ENCODE measurements around the gene EDN1. TPM values are rescaled to one million over a fixed set of nuclear protein-coding genes. Genes with fewer than 3 reads are reported as not detected.

The EDN1 gene
- total RNA-seq, 1 experiment from 2014 or later = 25.6 TPM

GRCh38 chr6:12271594-12271993, 18.6 kb upstream of the EDN1 start:
- POLR2A ChIA-PET (ENCODE audit: unreplicated experiment) = no interaction called here
- intact Hi-C loops (cut with micrococcal nuclease) = no loop called here
- Histone ChIP-seq H3K79me2 (ENCODE audit: low read length) (no peaks in the 10 kb centered on the region), H3K36me3 (ENCODE audit: low read depth, low read length) (no peaks in the 10 kb centered on the region), H3K4me1 (ENCODE audit: insufficient read depth, low read length) (peaks cover 12% of the 10 kb centered on the region), H3K4me2 (ENCODE audit: low read length) (no peak overlapping the region), H4K20me1 (ENCODE audit: low read length) (no peaks in the 10 kb centered on the region), H3K9me2 (replicated peaks; ENCODE audit: low read length) (no peaks in the 10 kb centered on the region), H3K4me3 (ENCODE audit: low read length) (no peak overlapping the region), H3K27ac (ENCODE audit: low read length) (no peak overlapping the region), H3K9ac (ENCODE audit: low read length) (no peak overlapping the region), H2AFZ (ENCODE audit: low read length) (no peak overlapping the region), H3F3A (ENCODE audit: low read length, unreplicated experiment) (no peaks in the 10 kb centered on the region), H3K27me3 (ENCODE audit: low read length) (no peaks in the 10 kb centered on the region), H3K9me3 (ENCODE audit: low read length) (peaks cover 6% of the 10 kb centered on the region; the same call in 1 of the 2 replicates)
- ATAC-seq = no peak
- CTCF ChIA-PET = no interaction called here
- DNase-seq = no peak
- TF ChIP-seq, protein P1, sequence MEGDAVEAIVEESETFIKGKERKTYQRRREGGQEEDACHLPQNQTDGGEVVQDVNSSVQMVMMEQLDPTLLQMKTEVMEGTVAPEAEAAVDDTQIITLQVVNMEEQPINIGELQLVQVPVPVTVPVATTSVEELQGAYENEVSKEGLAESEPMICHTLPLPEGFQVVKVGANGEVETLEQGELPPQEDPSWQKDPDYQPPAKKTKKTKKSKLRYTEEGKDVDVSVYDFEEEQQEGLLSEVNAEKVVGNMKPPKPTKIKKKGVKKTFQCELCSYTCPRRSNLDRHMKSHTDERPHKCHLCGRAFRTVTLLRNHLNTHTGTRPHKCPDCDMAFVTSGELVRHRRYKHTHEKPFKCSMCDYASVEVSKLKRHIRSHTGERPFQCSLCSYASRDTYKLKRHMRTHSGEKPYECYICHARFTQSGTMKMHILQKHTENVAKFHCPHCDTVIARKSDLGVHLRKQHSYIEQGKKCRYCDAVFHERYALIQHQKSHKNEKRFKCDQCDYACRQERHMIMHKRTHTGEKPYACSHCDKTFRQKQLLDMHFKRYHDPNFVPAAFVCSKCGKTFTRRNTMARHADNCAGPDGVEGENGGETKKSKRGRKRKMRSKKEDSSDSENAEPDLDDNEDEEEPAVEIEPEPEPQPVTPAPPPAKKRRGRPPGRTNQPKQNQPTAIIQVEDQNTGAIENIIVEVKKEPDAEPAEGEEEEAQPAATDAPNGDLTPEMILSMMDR (conservative IDR thresholded peaks at IDR 0.05; ENCODE audit: low read depth, low read length) = no peak
- no peak for TF ChIP-seq EZH2phosphoT487 (IDR thresholded peaks at IDR 0.05; ENCODE audit: borderline replicate concordance, low read length)
- TF ChIP-seq EZH2 (IDR thresholded peaks at IDR 0.05; ENCODE audit: low read length, unreplicated experiment) = no peak
- BruUV-seq (replicated peaks) = no TSS peak

DNA sequence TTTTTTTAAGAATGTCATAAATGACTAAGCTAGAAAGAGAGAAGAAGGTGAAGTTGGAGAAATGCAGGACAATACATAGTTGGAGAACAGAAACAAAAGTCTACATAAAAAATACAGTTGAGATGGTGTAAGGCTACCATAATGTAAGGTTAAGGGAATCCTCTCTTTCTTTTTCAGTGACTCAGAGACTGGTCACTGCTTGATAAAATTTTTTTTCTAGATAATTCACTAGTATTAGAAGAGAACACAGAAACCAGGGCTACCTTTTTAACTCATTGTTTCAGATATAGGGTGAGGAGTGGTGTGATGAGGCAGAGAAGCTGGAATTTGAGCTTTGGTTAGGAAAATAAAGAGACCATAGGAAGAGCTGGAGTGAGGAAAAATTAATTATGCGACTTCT, 18.2 kb upstream of the EDN1 start:
- Histone ChIP-seq H3K27me3 (ENCODE audit: low read length) (no peaks in the 10 kb centered on the region), H3K4me3 (ENCODE audit: low read length) (no peak overlapping the region), H3K9me2 (replicated peaks; ENCODE audit: low read length) (no peaks in the 10 kb centered on the region), H3K9me3 (ENCODE audit: low read length) (peaks cover 6% of the 10 kb centered on the region; the same call in 1 of the 2 replicates), H3K27ac (ENCODE audit: low read length) (no peak overlapping the region), H4K20me1 (ENCODE audit: low read length) (no peaks in the 10 kb centered on the region), H2AFZ (ENCODE audit: low read length) (no peak overlapping the region), H3K36me3 (ENCODE audit: low read depth, low read length) (no peaks in the 10 kb centered on the region), H3K4me2 (ENCODE audit: low read length) (no peak overlapping the region), H3F3A (ENCODE audit: low read length, unreplicated experiment) (no peaks in the 10 kb centered on the region), H3K4me1 (ENCODE audit: insufficient read depth, low read length) (peaks cover 8% of the 10 kb centered on the region), H3K9ac (ENCODE audit: low read length) (no peak overlapping the region), H3K79me2 (ENCODE audit: low read length) (no peaks in the 10 kb centered on the region)
- ATAC-seq (no peak), DNase-seq (no peak)
- POLR2A ChIA-PET (ENCODE audit: unreplicated experiment) = no interaction called here
- CTCF ChIA-PET = no interaction called here
- no peak for TF ChIP-seq EZH2phosphoT487 (IDR thresholded peaks at IDR 0.05; ENCODE audit: borderline replicate concordance, low read length)
- TF ChIP-seq, protein P1 (conservative IDR thresholded peaks at IDR 0.05; ENCODE audit: low read depth, low read length) = no peak
- no peak for TF ChIP-seq EZH2 (IDR thresholded peaks at IDR 0.05; ENCODE audit: low read length, unreplicated experiment)
- intact Hi-C loops (cut with micrococcal nuclease) = no loop called here
- BruUV-seq (replicated peaks) = no TSS peak

DNA sequence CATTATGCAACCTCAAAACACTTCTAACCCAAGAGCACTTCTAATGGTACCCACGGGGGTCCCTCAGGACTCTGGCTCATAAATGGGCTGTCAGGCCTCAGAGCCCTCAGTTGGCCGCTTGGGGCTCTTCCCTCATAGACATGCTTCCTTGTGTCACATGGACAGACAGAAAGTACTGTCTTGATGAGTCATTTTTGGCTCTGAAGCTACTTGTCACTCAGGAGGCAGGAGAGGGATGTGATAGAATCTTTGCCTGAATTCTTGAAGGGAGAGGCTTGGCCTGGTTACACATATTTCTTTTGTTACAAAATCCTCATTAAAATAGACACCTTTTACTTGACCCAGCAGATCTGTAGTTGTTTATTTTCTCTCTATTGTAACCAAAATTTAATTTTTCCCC, 15.1 kb upstream of the EDN1 start:
- Histone ChIP-seq H3K79me2 (ENCODE audit: low read length) (no peaks in the 10 kb centered on the region), H3K27me3 (ENCODE audit: low read length) (no peaks in the 10 kb centered on the region), H3K4me2 (ENCODE audit: low read length) (no peak overlapping the region), H2AFZ (ENCODE audit: low read length) (no peak overlapping the region), H3K9ac (ENCODE audit: low read length) (no peak overlapping the region), H3K9me3 (ENCODE audit: low read length) (peaks cover 6% of the 10 kb centered on the region; the same call in 1 of the 2 replicates), H3K4me1 (ENCODE audit: insufficient read depth, low read length) (peaks cover 21% of the 10 kb centered on the region), H4K20me1 (ENCODE audit: low read length) (no peaks in the 10 kb centered on the region), H3K4me3 (ENCODE audit: low read length) (no peak overlapping the region), H3K27ac (ENCODE audit: low read length) (no peak overlapping the region), H3K36me3 (ENCODE audit: low read depth, low read length) (no peaks in the 10 kb centered on the region), H3K9me2 (replicated peaks; ENCODE audit: low read length) (no peaks in the 10 kb centered on the region), H3F3A (ENCODE audit: low read length, unreplicated experiment) (peaks cover 6% of the 10 kb centered on the region)
- DNase-seq (peak; percentile 76), ATAC-seq (peak; percentile 94)
- ChIA-PET POLR2A (ENCODE audit: unreplicated experiment) (no interaction called here), CTCF (no interaction called here)
- no TSS peak for BruUV-seq (replicated peaks)
- intact Hi-C loops (cut with micrococcal nuclease) = no loop called here
- TF ChIP-seq, protein P1 (conservative IDR thresholded peaks at IDR 0.05; ENCODE audit: low read depth, low read length) = 0 out of 2 replicates have a peak, but pooled peaks have one; percentile 29
- no peak for TF ChIP-seq EZH2 (IDR thresholded peaks at IDR 0.05; ENCODE audit: low read length, unreplicated experiment)
